HG03280 (cell line): ENCODE data around the gene TMEM26.
A peak's percentile ranks its signal among the peaks of the same experiment; 100 is the strongest.
"Not testable (repeated sequence)": the region's sequence is repeated elsewhere in the genome, so short reads cannot be mapped to it uniquely, and the experiment has no call there.

Source experiments
- ATAC-seq: cut with Tn5 transposase; IDR thresholded peaks from one replicate; pipeline ENCODE4 v1.9.1; 2021; ENCODE audit warnings: mild to moderate bottlenecking, moderate library complexity; ENCODE audit not compliant: unreplicated experiment

Gene TMEM26

GRCh38 chr10:61404751-61405150, 48.4 kb downstream of the TMEM26 start:
- ATAC-seq: no peak

GRCh38 chr10:61400524-61400923, 52.7 kb downstream of the TMEM26 start:
- no peak for ATAC-seq

DNA sequence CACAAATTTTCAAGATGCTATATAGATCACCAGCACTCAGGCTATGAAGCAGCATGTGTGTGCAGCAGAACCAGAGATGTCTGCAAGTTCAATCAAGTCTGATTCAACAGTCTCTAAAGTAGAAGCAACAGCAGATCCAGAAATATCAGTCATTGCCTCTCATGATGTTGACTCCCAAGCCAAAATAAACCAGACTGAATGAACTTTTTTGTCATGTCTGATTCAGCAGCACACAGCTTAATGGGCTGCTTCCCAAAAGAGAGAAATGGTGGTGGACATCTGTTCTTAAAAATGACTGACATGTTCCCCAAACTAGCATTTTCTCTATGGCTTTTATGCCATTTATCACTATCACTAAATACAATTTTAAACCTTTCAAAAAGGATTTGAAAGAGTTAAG, 53.8 kb downstream of the TMEM26 start:
- ATAC-seq: no peak

DNA sequence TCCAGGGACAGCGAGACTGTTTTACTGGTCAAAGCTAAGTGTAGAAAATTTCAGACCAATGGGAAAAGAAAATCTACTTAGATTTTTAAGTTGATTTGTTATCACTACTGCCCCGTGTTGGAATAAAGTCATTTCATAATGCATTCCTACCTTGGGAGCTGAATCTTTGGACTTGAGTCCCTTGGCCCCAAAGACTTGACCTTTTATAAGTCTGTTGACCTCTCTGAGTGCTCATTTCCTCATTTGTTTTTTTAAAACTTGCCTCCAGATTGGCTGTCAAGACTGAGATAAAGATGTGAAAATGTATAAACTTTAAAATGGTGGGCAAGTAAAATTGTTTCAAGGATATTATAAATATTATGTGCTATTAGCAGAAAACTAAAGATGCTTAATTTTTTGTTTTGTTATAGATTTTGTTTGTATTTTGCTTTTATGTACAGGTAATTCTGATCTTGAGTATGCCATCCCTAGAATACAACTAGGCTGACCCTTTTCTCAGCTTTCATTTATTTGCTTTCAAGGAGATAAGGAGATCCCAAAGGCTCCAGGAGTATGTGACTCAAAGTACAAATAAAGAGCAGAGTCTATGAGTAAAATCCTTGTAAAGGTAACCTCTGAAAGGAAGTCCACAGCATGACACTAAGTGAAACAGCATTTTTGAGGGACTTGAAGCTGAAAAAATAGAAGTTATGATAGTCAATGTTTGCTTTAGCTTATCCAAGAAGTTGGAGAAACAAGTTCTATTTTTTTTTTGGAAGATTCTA, 54.6 kb downstream of the TMEM26 start:
- ATAC-seq: no peak

- ATAC-seq: no peak
These were observed 55.8 kb downstream of the TMEM26 start for GRCh38 chr10:61397175-61397986.

DNA sequence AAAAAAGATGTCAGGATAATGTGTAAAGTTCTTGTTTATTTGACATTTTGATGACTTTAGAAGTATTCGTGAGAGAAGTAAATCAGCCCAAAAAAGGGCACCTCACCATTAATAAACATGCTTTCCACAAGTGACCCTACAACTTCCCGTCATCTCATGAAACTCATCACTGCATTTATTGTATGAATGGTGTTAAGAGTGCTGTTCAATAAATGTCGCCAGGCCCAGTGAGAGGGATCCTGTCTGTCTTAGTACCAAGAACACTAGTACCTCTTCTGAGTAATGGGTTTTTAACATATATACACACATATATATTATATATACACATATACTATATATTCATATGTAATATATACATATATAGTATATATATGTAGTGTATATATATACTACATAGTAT, 61.9 kb downstream of the TMEM26 start:
- ATAC-seq: peak; percentile 15

DNA sequence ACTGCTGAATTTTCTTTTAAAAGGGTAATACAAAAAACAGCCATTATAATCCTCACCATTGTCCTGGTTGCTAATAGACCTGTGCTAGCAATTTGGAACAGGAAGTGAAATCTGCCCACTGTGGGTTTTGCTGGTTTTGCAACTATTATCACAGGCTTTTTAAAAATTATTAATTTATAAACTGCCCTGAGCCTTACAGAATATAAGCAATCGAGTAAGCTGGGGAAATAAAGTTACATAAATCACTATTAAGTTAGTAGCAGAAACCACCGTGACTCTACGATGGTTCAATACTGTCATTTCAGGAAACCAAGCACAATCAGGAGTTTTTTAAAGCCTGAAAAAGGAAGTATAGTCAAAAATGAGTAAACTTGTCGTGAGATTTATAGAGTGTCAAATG, 62.3 kb downstream of the TMEM26 start:
- ATAC-seq: peak; percentile 80

DNA sequence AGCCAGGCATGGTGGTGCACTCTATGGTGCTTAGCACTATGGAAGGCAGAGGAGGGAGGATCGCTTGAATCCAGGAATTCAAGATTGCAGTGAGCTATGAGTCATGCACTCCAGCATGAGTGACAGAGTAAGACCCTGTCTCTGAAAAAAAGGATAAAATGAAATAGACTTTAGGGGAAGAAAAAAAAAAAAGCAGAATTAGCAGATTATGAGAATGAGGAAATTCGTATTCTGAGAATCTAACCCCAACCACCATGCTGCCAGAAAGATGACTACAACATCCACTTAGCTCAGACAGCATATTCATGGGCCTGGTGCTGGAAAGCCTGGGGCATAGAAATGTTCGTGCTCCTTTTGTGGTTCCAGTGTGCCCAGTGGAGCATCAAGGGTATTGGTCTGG, 63.3 kb downstream of the TMEM26 start:
- no peak for ATAC-seq

DNA sequence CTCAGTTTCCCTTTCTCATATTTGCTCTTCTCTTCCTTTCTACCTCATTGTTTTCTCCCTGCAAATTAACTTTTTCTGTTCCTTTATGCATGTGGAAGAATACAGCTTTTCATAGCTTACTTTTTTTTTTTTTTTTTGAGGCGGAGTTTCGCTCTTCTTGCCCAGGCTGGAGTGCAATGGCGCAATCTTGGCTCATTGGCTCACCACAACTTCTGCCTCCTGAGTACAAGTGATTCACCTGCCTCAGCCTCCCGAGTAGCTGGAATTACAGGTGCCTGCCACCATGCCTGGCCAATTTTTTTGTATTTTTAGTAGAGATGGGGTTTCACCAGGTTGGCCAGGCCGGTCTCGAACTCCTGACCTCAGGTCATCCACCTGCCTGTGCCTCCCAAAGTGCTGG, 64.2 kb downstream of the TMEM26 start:
- not testable (repeated sequence) for ATAC-seq

GRCh38 chr10:61385231-61386001, 67.8 kb downstream of the TMEM26 start:
- ATAC-seq: no peak

GRCh38 chr10:61381153-61381552, 72.0 kb downstream of the TMEM26 start:
- ATAC-seq: not testable (repeated sequence)

- ATAC-seq: no peak
These were observed 74.3 kb downstream of the TMEM26 start for GRCh38 chr10:61378865-61379264.

DNA sequence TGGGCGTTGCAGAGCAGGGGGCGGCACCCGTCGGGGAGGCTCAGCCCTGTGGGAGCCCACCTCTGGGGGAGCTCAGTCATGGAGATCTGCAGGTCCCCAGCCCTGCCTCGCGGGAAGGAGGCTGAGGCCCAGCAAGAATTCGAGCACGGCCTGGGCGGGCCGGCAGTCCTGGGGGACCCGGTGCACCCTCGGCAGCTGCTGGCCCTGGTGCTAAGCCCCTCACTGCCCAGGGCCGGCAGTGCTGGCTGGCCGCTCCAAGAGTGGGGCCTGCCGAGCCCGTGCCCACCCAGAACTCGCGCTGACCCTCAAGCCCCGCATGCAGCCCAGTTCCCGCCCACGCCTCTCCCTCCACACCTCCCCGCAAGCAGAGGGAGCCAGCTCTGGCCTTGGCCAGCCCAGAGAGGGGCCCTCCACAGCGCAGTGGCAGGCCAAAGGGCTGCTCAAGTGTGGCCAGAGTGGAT, 76.2 kb downstream of the TMEM26 start:
- no peak for ATAC-seq

DNA sequence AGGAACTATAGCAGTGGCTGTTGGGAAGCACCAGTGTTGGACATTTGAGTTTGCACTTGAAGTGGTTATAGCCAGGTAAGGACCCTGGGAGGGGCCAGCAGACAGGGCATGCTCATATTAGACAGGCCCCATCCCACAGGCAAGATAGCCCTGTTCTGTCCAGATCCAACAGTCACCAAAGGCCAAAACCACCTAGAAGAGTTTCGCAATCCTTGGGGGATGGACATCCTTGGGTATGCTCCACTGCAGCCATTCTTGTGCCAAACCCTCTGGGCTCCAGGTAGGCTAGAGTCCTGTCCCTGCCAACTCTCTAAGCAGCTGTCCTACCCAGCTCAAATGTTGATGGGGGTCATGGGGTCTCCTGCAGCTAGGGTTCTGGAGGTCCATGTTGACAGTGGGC, 76.8 kb downstream of the TMEM26 start:
- ATAC-seq: no peak

DNA sequence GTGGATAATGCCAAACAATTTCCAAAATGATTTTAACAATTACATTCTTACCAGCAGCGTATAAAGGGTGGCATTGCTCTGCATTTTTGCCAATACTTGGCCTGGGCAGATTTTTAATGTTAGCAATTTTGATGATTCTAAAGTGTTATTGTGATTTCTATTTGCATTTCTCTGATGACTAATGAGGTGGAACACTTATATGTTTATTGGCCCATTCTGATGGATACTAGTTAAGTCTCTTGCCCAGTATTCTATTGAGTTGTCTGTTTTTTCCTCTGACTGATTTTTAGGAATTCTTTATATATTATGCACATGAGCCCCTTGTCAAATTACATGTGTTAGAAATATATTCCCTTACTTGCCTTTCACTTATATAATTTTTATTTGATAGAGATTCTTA, 86.8 kb downstream of the TMEM26 start:
- ATAC-seq: no peak

GRCh38 chr10:61364619-61365018, 88.6 kb downstream of the TMEM26 start:
- ATAC-seq: no peak

- ATAC-seq: no peak
These were observed 90.2 kb downstream of the TMEM26 start for GRCh38 chr10:61363006-61363405.

- ATAC-seq: no peak
These were observed 93.7 kb downstream of the TMEM26 start for GRCh38 chr10:61359452-61359851.

DNA sequence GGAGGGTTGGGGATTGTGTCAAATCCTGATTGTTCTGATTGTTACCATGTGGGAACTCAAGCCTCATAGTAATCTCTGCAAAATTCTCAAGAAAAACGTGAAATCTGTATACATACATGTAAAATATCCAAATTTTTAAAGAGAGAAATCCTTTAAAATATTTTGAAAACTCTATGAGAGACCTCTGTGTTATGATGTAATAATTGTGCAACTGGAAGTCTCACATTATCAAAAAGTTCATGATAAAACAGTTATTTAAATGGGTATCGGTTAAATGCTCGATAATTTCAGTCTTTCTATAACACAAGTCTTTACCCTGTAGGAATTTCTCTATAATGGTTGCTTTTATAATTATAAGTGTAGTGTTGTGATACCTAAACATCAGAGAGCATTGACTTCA, 95.5 kb downstream of the TMEM26 start:
- no peak for ATAC-seq
